ENCODE measurements around the gene MICAL2. TPM values are rescaled to one million over a fixed set of nuclear protein-coding genes. Genes with fewer than 3 reads are reported as not detected.

The MICAL2 gene
- total RNA-seq, 1 experiment from 2014 or later = 62.9 TPM

- Histone ChIP-seq H4K20me1 (ENCODE audit: low read length) (no peaks in the 10 kb centered on the region), H3K9me3 (ENCODE audit: low read length) (no peaks in the 10 kb centered on the region), H3K4me1 (ENCODE audit: insufficient read depth, low read length) (peaks cover 20% of the 10 kb centered on the region), H3K27me3 (ENCODE audit: low read length) (no peaks in the 10 kb centered on the region), H3K36me3 (ENCODE audit: low read depth, low read length) (peaks cover 43% of the 10 kb centered on the region), H3K79me2 (ENCODE audit: low read length) (no peaks in the 10 kb centered on the region), H3K9ac (ENCODE audit: low read length) (no peak overlapping the region), H3K27ac (ENCODE audit: low read length) (no peak overlapping the region), H3K9me2 (replicated peaks; ENCODE audit: low read length) (no peaks in the 10 kb centered on the region), H3K4me2 (ENCODE audit: low read length) (no peak overlapping the region), H2AFZ (ENCODE audit: low read length) (no peak overlapping the region), H3F3A (ENCODE audit: low read length, unreplicated experiment) (no peaks in the 10 kb centered on the region), H3K4me3 (ENCODE audit: low read length) (no peak overlapping the region)
- BruUV-seq (replicated peaks) = no TSS peak
- DNase-seq = no peak
- CTCF ChIA-PET = interaction anchor here (0.6 kb wide), 1 partner anchor 59 kb away, joined by 3 read pairs; no protein-coding TSS in a partner anchor
- intact Hi-C loops (cut with micrococcal nuclease) = no loop called here
- TF ChIP-seq EZH2phosphoT487 (IDR thresholded peaks at IDR 0.05; ENCODE audit: borderline replicate concordance, low read length) = no peak
- TF ChIP-seq EZH2 (IDR thresholded peaks at IDR 0.05; ENCODE audit: low read length, unreplicated experiment) = no peak
- no peak for TF ChIP-seq CTCF (conservative IDR thresholded peaks at IDR 0.05; ENCODE audit: low read depth, low read length)
- POLR2A ChIA-PET (ENCODE audit: unreplicated experiment) = no interaction called here
- no peak for ATAC-seq
These were observed 105.7 kb downstream of the MICAL2 start for GRCh38 chr11:12216041-12216451.

GRCh38 chr11:12216671-12217374, 106.4 kb downstream of the MICAL2 start:
- no peaks in the 10 kb centered on the region for H3K9me2 ChIP-seq (replicated peaks; ENCODE audit: low read length)
- H3K27ac ChIP-seq (ENCODE audit: low read length) = no peak overlapping the region
- POLR2A ChIA-PET (ENCODE audit: unreplicated experiment) = no interaction called here
- H2AFZ ChIP-seq (ENCODE audit: low read length) = no peak overlapping the region
- BruUV-seq (replicated peaks) = no TSS peak
- no peaks in the 10 kb centered on the region for H3K9me3 ChIP-seq (ENCODE audit: low read length)
- DNase-seq (no peak), ATAC-seq (no peak)
- H3K36me3 ChIP-seq (ENCODE audit: low read depth, low read length) = peaks cover 46% of the 10 kb centered on the region
- H3K4me2 ChIP-seq (ENCODE audit: low read length) = no peak overlapping the region
- intact Hi-C loops (cut with micrococcal nuclease) = no loop called here
- no peaks in the 10 kb centered on the region for H3K79me2 ChIP-seq (ENCODE audit: low read length)
- H3K27me3 ChIP-seq (ENCODE audit: low read length) = no peaks in the 10 kb centered on the region
- CTCF ChIA-PET = interaction anchor here (0.6 kb wide), 1 partner anchor 60 kb away, joined by 3 read pairs; no protein-coding TSS in a partner anchor
- no peak overlapping the region for H3K4me3 ChIP-seq (ENCODE audit: low read length)
- no peaks in the 10 kb centered on the region for H4K20me1 ChIP-seq (ENCODE audit: low read length)
- peaks cover 20% of the 10 kb centered on the region for H3K4me1 ChIP-seq (ENCODE audit: insufficient read depth, low read length)
- H3K9ac ChIP-seq (ENCODE audit: low read length) = no peak overlapping the region
- TF ChIP-seq EZH2 (IDR thresholded peaks at IDR 0.05; ENCODE audit: low read length, unreplicated experiment) (no peak), CTCF (conservative IDR thresholded peaks at IDR 0.05; ENCODE audit: low read depth, low read length) (no peak), EZH2phosphoT487 (IDR thresholded peaks at IDR 0.05; ENCODE audit: borderline replicate concordance, low read length) (no peak)
- H3F3A ChIP-seq (ENCODE audit: low read length, unreplicated experiment) = no peaks in the 10 kb centered on the region

- Histone ChIP-seq H3K9me2 (replicated peaks; ENCODE audit: low read length) (no peaks in the 10 kb centered on the region), H3F3A (ENCODE audit: low read length, unreplicated experiment) (no peaks in the 10 kb centered on the region), H3K9ac (ENCODE audit: low read length) (no peak overlapping the region), H3K79me2 (ENCODE audit: low read length) (no peaks in the 10 kb centered on the region), H3K4me3 (ENCODE audit: low read length) (no peak overlapping the region), H2AFZ (ENCODE audit: low read length) (no peak overlapping the region), H3K36me3 (ENCODE audit: low read depth, low read length) (peaks cover 41% of the 10 kb centered on the region), H3K9me3 (ENCODE audit: low read length) (no peaks in the 10 kb centered on the region), H4K20me1 (ENCODE audit: low read length) (no peaks in the 10 kb centered on the region), H3K4me1 (ENCODE audit: insufficient read depth, low read length) (peaks cover 15% of the 10 kb centered on the region), H3K4me2 (ENCODE audit: low read length) (no peak overlapping the region), H3K27me3 (ENCODE audit: low read length) (no peaks in the 10 kb centered on the region), H3K27ac (ENCODE audit: low read length) (no peak overlapping the region)
- ATAC-seq (no peak), DNase-seq (no peak)
- intact Hi-C loops (cut with micrococcal nuclease) = no loop called here
- no TSS peak for BruUV-seq (replicated peaks)
- TF ChIP-seq EZH2 (IDR thresholded peaks at IDR 0.05; ENCODE audit: low read length, unreplicated experiment) (no peak), CTCF (conservative IDR thresholded peaks at IDR 0.05; ENCODE audit: low read depth, low read length) (no peak), EZH2phosphoT487 (IDR thresholded peaks at IDR 0.05; ENCODE audit: borderline replicate concordance, low read length) (no peak)
- ChIA-PET CTCF (no interaction called here), POLR2A (ENCODE audit: unreplicated experiment) (no interaction called here)
These were observed 107.5 kb downstream of the MICAL2 start for GRCh38 chr11:12217879-12218278.

Measured in PC-3 (cell line).